ENCODE measurements around the gene PIGU. TPM values are rescaled to one million over a fixed set of nuclear protein-coding genes. Genes with fewer than 3 reads are reported as not detected.
A peak's percentile ranks its signal among the peaks of the same experiment; 100 is the strongest.

The PIGU gene
- total RNA-seq, 2 donors from 2014 or later = 35.8 to 41.2 TPM

- H3K4me3 Mint-ChIP-seq = no peak overlapping the region
- DNase-seq = no peak
- H3K9ac ChIP-seq (ENCODE audit: extremely low read depth, low read length, poor library complexity, severe bottlenecking) = no peak overlapping the region
- no peaks in the 10 kb centered on the region for H3K9me3 ChIP-seq (ENCODE audit: control insufficient read depth, low read length)
- TF ChIP-seq, protein P1, sequence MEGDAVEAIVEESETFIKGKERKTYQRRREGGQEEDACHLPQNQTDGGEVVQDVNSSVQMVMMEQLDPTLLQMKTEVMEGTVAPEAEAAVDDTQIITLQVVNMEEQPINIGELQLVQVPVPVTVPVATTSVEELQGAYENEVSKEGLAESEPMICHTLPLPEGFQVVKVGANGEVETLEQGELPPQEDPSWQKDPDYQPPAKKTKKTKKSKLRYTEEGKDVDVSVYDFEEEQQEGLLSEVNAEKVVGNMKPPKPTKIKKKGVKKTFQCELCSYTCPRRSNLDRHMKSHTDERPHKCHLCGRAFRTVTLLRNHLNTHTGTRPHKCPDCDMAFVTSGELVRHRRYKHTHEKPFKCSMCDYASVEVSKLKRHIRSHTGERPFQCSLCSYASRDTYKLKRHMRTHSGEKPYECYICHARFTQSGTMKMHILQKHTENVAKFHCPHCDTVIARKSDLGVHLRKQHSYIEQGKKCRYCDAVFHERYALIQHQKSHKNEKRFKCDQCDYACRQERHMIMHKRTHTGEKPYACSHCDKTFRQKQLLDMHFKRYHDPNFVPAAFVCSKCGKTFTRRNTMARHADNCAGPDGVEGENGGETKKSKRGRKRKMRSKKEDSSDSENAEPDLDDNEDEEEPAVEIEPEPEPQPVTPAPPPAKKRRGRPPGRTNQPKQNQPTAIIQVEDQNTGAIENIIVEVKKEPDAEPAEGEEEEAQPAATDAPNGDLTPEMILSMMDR (conservative IDR thresholded peaks at IDR 0.05) = no peak
- no peak overlapping the region for H3K27ac ChIP-seq (ENCODE audit: low read depth, low read length)
- no peak overlapping the region for H3K4me3 ChIP-seq (ENCODE audit: low read length)
- peaks cover 52% of the 10 kb centered on the region for H3K36me3 ChIP-seq (ENCODE audit: control insufficient read depth, insufficient read depth, low read length)
- H3K4me1 Mint-ChIP-seq = peaks cover 15% of the 10 kb centered on the region
- no peaks in the 10 kb centered on the region for H3K9me3 Mint-ChIP-seq
- H3K4me1 ChIP-seq (ENCODE audit: control insufficient read depth, insufficient read depth, low read length) = no peaks in the 10 kb centered on the region
- H3K36me3 Mint-ChIP-seq (ENCODE audit: low read depth) = peaks cover 39% of the 10 kb centered on the region
- H3K27ac Mint-ChIP-seq = no peak overlapping the region
- H3K27me3 ChIP-seq (ENCODE audit: control insufficient read depth, insufficient read depth, low read length, poor library complexity, severe bottlenecking) = no peaks in the 10 kb centered on the region
- H3K27me3 Mint-ChIP-seq (ENCODE audit: insufficient read depth) = no peaks in the 10 kb centered on the region
Observed at GRCh38 chr20:34512955-34513419, 163.9 kb downstream of the PIGU start.

DNA sequence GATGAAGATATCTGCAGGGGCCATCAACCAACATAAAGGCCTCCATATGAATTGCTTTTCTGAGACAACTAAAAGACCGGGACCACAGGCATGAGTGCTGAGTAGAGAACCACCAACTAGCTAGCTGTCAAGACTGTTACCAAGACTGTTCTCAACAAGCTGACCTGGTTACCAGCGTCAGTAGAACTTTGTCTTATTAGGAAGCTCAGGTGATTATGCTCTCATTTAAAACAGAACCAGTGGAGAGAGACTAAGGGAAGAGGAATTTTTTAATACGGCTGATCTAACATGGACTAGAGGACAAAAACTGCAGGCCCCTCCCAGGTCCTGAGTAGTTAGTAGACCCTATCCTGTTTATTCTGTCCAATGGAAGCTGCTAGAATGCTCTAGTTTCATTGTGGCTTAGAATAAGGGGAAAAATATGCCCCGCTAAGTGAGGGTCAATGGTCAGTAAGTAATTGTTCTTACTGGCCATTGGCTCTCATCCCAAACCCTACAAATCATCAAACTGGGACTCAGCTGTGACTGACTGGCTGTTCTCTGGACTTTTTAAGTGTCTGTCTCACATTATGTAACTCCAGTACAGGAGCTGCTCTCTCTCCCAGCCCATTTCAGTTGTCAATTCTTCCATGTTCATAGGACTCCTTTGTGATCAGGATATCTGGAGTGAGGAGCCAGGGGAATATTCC, 164.5 kb downstream of the PIGU start:
- no peak for DNase-seq
- no peaks in the 10 kb centered on the region for H3K27me3 ChIP-seq (ENCODE audit: control insufficient read depth, insufficient read depth, low read length, poor library complexity, severe bottlenecking)
- Mint-ChIP-seq H3K27ac (peak overlapping the region; percentile 28), H3K4me3 (no peak overlapping the region), H3K4me1 (peaks cover 13% of the 10 kb centered on the region), H3K36me3 (ENCODE audit: low read depth) (peaks cover 42% of the 10 kb centered on the region), H3K9me3 (no peaks in the 10 kb centered on the region), H3K27me3 (ENCODE audit: insufficient read depth) (no peaks in the 10 kb centered on the region)
- H3K9me3 ChIP-seq (ENCODE audit: control insufficient read depth, low read length) = no peaks in the 10 kb centered on the region
- no peak overlapping the region for H3K9ac ChIP-seq (ENCODE audit: extremely low read depth, low read length, poor library complexity, severe bottlenecking)
- no peak overlapping the region for H3K27ac ChIP-seq (ENCODE audit: low read depth, low read length)
- H3K4me1 ChIP-seq (ENCODE audit: control insufficient read depth, insufficient read depth, low read length) = no peaks in the 10 kb centered on the region
- 92 to 97% methylated on average over 4 of the region's 4 CpGs for WGBS, 2 experiments (ENCODE audit: insufficient coverage in 1 of 2, insufficient read length in 1 of 2)
- peaks cover 58% of the 10 kb centered on the region for H3K36me3 ChIP-seq (ENCODE audit: control insufficient read depth, insufficient read depth, low read length)
- TF ChIP-seq, protein P1 (conservative IDR thresholded peaks at IDR 0.05) = no peak
- no peak overlapping the region for H3K4me3 ChIP-seq (ENCODE audit: low read length)

DNA sequence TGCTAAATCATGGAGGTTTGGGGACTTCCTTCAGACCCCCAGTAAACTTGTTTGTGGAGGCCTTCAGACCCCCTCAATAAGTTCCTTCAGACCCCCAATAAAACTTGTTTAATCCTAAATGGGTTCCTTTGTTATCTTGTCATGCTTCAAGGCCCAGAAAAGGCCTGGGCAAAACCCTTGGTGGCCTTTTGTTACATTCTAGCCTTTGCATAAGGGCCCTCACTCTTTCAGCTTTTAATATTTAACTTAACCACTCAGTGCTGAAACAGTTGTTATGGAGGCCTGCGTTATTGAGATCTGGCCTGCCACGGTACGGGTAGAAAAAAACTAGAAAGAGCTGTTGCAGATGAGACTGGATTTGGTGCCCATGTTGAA, 165.0 kb downstream of the PIGU start:
- peak overlapping the region; percentile 28 for H3K27ac Mint-ChIP-seq

More for the DNA sequence above, 165.0 kb downstream of the PIGU start:
- Histone ChIP-seq H3K9me3 (ENCODE audit: control insufficient read depth, low read length) (no peaks in the 10 kb centered on the region), H3K36me3 (ENCODE audit: control insufficient read depth, insufficient read depth, low read length) (peaks cover 62% of the 10 kb centered on the region), H3K9ac (ENCODE audit: extremely low read depth, low read length, poor library complexity, severe bottlenecking) (no peak overlapping the region), H3K27me3 (ENCODE audit: control insufficient read depth, insufficient read depth, low read length, poor library complexity, severe bottlenecking) (no peaks in the 10 kb centered on the region), H3K4me1 (ENCODE audit: control insufficient read depth, insufficient read depth, low read length) (no peaks in the 10 kb centered on the region), H3K27ac (ENCODE audit: low read depth, low read length) (no peak overlapping the region), H3K4me3 (ENCODE audit: low read length) (no peak overlapping the region)
- Mint-ChIP-seq H3K4me1 (peaks cover 14% of the 10 kb centered on the region), H3K36me3 (ENCODE audit: low read depth) (peaks cover 42% of the 10 kb centered on the region), H3K4me3 (no peak overlapping the region), H3K9me3 (no peaks in the 10 kb centered on the region), H3K27me3 (ENCODE audit: insufficient read depth) (no peaks in the 10 kb centered on the region)
- TF ChIP-seq, protein P1 (conservative IDR thresholded peaks at IDR 0.05) = no peak
- 91% methylated on average over 3 of the region's 3 CpGs; no CpG with 5 or more reads in 1 of the 2 experiments for WGBS, 2 experiments (ENCODE audit: insufficient coverage in 1 of 2, insufficient read length in 1 of 2)
- no peak for DNase-seq

Data from endodermal cell (in vitro differentiated cells).